ENCODE results near the gene RAB11FIP4.

The RAB11FIP4 gene

DNA sequence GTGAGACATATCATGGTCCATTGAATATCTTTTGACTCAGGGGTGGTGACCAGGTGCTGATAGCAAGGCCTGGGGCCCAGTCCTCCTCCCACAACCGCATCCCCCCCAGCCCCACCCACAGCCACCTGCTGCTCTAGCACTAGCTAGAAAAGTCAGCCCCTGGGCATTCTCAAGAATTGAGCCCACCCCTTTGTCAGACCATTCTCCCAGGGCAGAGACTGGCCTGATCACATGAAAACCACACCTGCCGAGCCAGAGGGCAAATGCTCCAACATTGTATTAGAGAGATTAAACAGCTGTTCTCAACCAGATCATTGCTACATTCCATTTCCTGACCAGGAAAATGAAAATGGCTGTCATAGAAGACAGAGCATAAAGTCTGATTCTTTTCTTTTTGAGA lies 62.4 kb downstream of the RAB11FIP4 start:
- H3K27me3 ChIP-seq (ENCODE audit: low read length) = no peaks in the 10 kb centered on the region
- no peaks in the 10 kb centered on the region for H3K9me3 ChIP-seq (ENCODE audit: insufficient read depth, low read length)
- no peak overlapping the region for H3K4me2 ChIP-seq (ENCODE audit: low read depth, low read length, poor library complexity, severe bottlenecking)
- TF ChIP-seq, protein P1, sequence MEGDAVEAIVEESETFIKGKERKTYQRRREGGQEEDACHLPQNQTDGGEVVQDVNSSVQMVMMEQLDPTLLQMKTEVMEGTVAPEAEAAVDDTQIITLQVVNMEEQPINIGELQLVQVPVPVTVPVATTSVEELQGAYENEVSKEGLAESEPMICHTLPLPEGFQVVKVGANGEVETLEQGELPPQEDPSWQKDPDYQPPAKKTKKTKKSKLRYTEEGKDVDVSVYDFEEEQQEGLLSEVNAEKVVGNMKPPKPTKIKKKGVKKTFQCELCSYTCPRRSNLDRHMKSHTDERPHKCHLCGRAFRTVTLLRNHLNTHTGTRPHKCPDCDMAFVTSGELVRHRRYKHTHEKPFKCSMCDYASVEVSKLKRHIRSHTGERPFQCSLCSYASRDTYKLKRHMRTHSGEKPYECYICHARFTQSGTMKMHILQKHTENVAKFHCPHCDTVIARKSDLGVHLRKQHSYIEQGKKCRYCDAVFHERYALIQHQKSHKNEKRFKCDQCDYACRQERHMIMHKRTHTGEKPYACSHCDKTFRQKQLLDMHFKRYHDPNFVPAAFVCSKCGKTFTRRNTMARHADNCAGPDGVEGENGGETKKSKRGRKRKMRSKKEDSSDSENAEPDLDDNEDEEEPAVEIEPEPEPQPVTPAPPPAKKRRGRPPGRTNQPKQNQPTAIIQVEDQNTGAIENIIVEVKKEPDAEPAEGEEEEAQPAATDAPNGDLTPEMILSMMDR (IDR thresholded peaks at IDR 0.05; ENCODE audit: insufficient read depth, low read length, poor library complexity, severe bottlenecking) = no peak
- no peak for TF ChIP-seq EZH2phosphoT487 (conservative IDR thresholded peaks at IDR 0.05; ENCODE audit: low read length)
- H3K4me3 ChIP-seq (ENCODE audit: insufficient read depth, low read length, poor library complexity, severe bottlenecking) = no peak overlapping the region
- H3F3A ChIP-seq (ENCODE audit: insufficient read depth) = no peaks in the 10 kb centered on the region
- H3K79me2 ChIP-seq (ENCODE audit: insufficient read depth, low read length) = no peaks in the 10 kb centered on the region
- no peaks in the 10 kb centered on the region for H4K20me1 ChIP-seq (ENCODE audit: low read depth, low read length)
- H3K9me2 ChIP-seq (replicated peaks; ENCODE audit: insufficient read depth, low read length) = no peaks in the 10 kb centered on the region
- H3K9ac ChIP-seq (ENCODE audit: low read length) = no peak overlapping the region
- H2AFZ ChIP-seq (ENCODE audit: low read depth, low read length, severe bottlenecking) = no peak overlapping the region
- H3K27ac ChIP-seq (ENCODE audit: low read depth, low read length) = no peak overlapping the region
- H3K36me3 ChIP-seq (ENCODE audit: low read length) = no peaks in the 10 kb centered on the region

- H3K27me3 ChIP-seq (ENCODE audit: low read length) = no peaks in the 10 kb centered on the region
- H3K79me2 ChIP-seq (ENCODE audit: insufficient read depth, low read length) = no peaks in the 10 kb centered on the region
- no peak overlapping the region for H2AFZ ChIP-seq (ENCODE audit: low read depth, low read length, severe bottlenecking)
- H3F3A ChIP-seq (ENCODE audit: insufficient read depth) = no peaks in the 10 kb centered on the region
- H4K20me1 ChIP-seq (ENCODE audit: low read depth, low read length) = no peaks in the 10 kb centered on the region
- no peaks in the 10 kb centered on the region for H3K9me3 ChIP-seq (ENCODE audit: insufficient read depth, low read length)
- TF ChIP-seq, protein P1 (IDR thresholded peaks at IDR 0.05; ENCODE audit: insufficient read depth, low read length, poor library complexity, severe bottlenecking) = no peak
- TF ChIP-seq EZH2phosphoT487 (conservative IDR thresholded peaks at IDR 0.05; ENCODE audit: low read length) = no peak
- no peaks in the 10 kb centered on the region for H3K36me3 ChIP-seq (ENCODE audit: low read length)
- no peak overlapping the region for H3K4me3 ChIP-seq (ENCODE audit: insufficient read depth, low read length, poor library complexity, severe bottlenecking)
- no peak overlapping the region for H3K27ac ChIP-seq (ENCODE audit: low read depth, low read length)
- H3K9ac ChIP-seq (ENCODE audit: low read length) = no peak overlapping the region
- no peak overlapping the region for H3K4me2 ChIP-seq (ENCODE audit: low read depth, low read length, poor library complexity, severe bottlenecking)
- no peaks in the 10 kb centered on the region for H3K9me2 ChIP-seq (replicated peaks; ENCODE audit: insufficient read depth, low read length)
Observed at GRCh38 chr17:31456814-31457213, 65.3 kb downstream of the RAB11FIP4 start.

DNA sequence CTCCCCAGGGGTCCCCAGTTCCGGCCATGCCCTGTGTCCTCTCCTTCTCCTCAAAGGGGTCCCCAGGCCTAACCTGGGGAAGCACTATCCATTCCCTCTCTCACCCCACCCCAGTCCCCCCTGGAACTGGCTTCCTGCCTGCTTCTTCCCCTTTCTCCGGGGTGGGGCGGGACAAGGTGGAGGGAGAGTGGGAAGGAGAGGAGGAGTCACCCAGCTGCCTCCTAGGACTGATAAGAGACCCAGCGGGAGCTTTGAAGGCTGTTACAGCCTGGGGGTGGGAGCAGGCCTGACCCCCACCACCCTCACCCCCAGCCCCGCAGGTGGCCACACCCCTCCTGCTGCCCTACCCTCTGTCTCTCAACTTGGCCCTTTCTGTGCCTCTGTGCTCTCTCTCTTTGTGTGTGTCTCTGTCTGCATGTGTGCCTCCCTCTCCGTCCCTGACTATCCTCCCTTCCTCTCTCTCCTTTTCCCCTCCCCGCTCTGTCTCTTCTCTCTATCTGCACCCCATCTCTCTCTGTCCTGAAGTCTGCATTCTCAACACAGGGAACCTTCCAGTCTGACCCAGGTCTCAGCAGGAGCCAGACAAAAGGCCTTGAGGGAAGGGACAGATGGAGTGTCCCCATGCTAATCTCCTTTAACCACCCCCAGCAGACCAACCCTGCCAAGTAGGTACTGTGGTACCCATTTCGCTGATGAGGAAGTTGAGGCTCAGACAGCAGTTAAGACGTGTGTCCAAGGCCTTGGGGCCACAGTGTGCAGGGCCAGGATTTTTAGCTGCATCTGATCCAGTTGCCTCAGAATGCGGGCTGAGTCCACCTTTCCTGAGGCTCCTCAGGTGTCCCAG lies 66.1 kb downstream of the RAB11FIP4 start:
- Histone ChIP-seq H3K9me3 (ENCODE audit: insufficient read depth, low read length) (no peaks in the 10 kb centered on the region), H3K27me3 (ENCODE audit: low read length) (no peaks in the 10 kb centered on the region), H3K4me2 (ENCODE audit: low read depth, low read length, poor library complexity, severe bottlenecking) (no peak overlapping the region), H3K36me3 (ENCODE audit: low read length) (no peaks in the 10 kb centered on the region), H3K9ac (ENCODE audit: low read length) (no peak overlapping the region), H3F3A (ENCODE audit: insufficient read depth) (no peaks in the 10 kb centered on the region), H2AFZ (ENCODE audit: low read depth, low read length, severe bottlenecking) (no peak overlapping the region), H3K9me2 (replicated peaks; ENCODE audit: insufficient read depth, low read length) (no peaks in the 10 kb centered on the region), H3K27ac (ENCODE audit: low read depth, low read length) (no peak overlapping the region), H4K20me1 (ENCODE audit: low read depth, low read length) (no peaks in the 10 kb centered on the region), H3K79me2 (ENCODE audit: insufficient read depth, low read length) (no peaks in the 10 kb centered on the region), H3K4me3 (ENCODE audit: insufficient read depth, low read length, poor library complexity, severe bottlenecking) (no peak overlapping the region)
- TF ChIP-seq EZH2phosphoT487 (conservative IDR thresholded peaks at IDR 0.05; ENCODE audit: low read length) = no peak
- TF ChIP-seq, protein P1 (IDR thresholded peaks at IDR 0.05; ENCODE audit: insufficient read depth, low read length, poor library complexity, severe bottlenecking) = no peak
